ENCODE results near the gene PHLDB1.

DNA sequence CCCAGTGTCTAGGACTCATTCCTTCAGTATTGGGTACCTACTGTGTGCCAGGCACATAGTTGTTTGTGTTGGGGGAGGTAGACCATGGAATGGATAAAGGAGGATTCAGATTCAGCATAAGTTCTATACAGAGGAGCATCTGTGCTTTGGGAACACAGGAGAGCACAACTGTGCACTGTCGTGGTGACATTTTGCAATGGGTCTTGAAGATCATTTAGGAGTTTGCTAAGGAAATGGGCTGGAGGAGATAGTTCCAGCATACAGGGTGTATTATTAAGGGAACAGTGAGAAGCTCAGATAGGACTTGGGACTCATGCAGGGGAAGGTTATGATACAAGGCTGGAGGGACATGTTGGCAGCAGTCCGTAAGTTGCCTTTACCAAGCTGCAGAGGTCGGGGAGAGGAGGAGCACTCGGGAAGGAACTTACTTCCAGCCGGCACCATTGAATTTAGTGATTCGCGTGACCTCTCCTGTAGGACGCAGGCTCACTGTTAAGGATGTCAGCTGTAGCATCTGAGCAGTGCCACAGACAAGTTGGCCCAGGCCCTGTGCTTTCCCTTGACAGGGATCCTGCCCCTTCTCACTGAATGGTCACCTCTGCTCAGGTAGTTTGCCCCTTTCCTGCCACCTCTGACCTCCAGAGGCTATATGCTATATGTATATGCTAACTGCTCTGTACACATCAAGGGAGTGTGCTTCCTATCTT is 46.4 kb downstream of the PHLDB1 start:
- TF ChIP-seq NFRKB (IDR thresholded peaks at IDR 0.05) (no peak), HDGF (IDR thresholded peaks at IDR 0.05; ENCODE audit: borderline replicate concordance) (no peak), SP1 (IDR thresholded peaks at IDR 0.05) (no peak), SUZ12 (IDR thresholded peaks at IDR 0.05) (no peak), ELF4 (IDR thresholded peaks at IDR 0.05) (no peak), FOXA1 (IDR thresholded peaks at IDR 0.05) (no peak), BHLHE40 (IDR thresholded peaks at IDR 0.05; ENCODE audit: borderline replicate concordance) (no peak), ARNT (IDR thresholded peaks at IDR 0.05) (no peak), FOXM1 (IDR thresholded peaks at IDR 0.05; ENCODE audit: borderline replicate concordance) (no peak), L3MBTL2 (conservative IDR thresholded peaks at IDR 0.05) (no peak)
